Islet of Langerhans (tissue), 1 donor: ENCODE data around the gene RNPEP.
A peak's percentile ranks its signal among the peaks of the same experiment; 100 is the strongest.
"Not testable (repeated sequence)": the region's sequence is repeated elsewhere in the genome, so short reads cannot be mapped to it uniquely, and the experiment has no call there.

ENCODE experiments used
- FAIRE-seq: peaks from one replicate; lab custom pipeline; 2011; peaks lifted over from hg19 to GRCh38; lab: Jason Lieb, UNC

The RNPEP gene

DNA sequence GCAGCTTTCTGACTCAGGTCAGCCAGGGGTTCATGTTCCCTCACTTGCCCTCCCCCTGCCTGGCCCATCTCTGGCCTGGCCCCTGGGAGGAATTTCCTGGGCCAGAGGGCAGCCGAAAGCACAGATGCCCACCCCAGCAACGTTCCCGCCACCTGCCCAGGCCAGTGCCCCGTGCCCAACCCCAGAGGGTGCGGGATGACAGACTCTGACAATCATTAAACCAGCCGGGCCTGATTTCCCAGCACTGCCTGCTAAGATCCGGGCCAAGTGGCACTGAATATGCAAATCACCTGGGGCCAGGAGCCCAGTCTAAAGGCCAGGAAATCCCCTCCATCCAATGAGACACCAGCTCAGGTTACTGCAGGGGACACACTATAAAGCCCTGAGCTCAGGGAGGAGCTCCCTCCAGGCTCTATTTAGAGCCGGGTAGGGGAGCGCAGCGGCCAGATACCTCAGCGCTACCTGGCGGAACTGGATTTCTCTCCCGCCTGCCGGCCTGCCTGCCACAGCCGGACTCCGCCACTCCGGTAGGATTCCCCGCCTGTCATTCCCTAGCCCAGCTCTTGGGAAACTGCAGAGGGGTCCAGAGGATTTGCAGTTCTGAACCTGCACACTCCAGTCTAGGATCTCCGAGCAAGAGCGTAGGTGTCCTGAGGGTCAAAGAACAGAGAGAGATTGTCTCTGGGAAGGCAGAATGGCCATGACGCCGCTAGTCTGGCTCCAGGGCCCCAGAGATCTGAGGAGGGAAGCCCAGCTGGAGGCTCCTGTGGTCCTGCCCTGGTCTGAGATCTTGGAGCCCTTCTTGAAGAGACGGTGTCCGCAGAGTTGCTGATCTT, 27.9 kb downstream of the RNPEP start, which contains the start of gene ELF3:
Gene ELF3 (plus strand): TSS at position 408 of the 836 bp plus-strand sequence. CDS start 550 bp downstream, outside the sequence.
- FAIRE-seq: peak; percentile 64

DNA sequence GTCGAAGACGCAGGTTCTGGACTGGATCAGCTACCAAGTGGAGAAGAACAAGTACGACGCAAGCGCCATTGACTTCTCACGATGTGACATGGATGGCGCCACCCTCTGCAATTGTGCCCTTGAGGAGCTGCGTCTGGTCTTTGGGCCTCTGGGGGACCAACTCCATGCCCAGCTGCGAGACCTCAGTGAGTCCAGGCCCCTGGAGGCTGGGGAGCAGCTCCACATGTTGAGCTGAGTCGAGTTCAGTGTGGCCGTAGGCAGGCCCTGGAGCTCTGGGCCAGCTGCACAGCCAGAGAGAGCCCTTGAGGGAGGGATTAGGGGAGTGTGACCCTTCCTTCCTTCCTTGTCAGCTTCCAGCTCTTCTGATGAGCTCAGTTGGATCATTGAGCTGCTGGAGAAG, 29.5 kb downstream of the RNPEP start:
- FAIRE-seq: no peak

DNA sequence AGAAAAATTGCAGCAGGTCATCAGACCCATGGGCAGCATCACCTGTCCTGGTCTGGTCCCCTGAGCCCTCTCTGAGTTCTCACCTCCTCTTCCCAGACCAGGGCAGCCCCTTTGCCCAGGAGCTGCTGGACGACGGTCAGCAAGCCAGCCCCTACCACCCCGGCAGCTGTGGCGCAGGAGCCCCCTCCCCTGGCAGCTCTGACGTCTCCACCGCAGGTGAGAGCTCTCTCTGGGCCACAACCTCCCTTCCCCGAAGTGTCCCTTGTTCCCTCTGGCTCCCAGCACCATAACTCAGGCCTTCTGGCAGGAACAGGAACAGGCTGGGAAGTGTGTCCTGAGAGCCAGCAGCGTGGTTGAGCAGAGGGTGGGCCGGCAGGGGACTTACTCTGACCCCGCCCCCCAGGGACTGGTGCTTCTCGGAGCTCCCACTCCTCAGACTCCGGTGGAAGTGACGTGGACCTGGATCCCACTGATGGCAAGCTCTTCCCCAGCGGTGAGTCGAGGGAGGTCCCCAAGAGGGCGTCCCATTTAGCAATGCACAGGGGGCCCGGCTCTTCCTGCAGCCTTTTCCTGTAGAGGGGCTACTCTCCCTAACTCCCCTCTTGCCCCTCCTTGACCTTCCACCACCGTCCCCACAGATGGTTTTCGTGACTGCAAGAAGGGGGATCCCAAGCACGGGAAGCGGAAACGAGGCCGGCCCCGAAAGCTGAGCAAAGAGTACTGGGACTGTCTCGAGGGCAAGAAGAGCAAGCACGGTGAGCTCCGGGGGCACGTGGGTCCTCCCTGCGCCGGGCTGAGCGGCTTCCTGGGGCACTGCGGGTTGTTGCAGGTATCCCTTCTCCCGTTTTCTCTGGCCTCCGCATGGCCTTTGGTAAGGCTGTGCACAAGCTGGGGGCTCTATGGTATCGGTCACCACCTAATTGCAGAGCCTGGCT, 30.4 kb downstream of the RNPEP start:
- no peak for FAIRE-seq

DNA sequence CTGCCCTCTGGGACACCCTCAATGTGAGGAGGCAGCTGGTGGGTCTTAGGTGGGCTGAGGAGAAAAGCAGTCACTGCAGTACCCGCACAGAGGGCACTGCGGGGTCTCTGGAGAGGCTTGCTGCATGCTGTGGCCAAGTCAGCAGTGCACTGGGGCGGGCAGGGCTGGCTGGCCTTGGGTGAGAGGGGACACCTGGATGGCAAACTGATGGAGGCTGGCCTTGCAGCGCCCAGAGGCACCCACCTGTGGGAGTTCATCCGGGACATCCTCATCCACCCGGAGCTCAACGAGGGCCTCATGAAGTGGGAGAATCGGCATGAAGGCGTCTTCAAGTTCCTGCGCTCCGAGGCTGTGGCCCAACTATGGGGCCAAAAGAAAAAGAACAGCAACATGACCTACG, 31.2 kb downstream of the RNPEP start:
- no peak for FAIRE-seq

DNA sequence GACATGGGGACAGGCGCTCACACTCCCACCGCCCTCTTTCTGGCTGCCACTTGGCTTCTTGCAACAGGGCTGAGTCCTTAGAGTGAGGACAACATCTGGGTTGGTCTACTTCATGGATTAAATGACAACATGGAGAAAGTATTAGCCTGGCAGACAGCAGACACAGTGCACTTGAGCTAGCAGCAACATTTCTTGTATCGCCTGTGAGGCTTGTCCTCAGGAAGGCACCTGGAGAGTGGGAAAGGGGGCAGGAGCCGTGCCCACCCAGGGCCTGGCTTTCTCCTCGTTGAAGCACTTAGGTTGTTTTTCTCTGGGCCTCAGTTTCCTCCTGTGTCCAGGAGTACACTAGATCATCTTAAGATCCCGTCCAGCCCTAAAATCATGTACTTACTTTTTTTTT, 31.6 kb downstream of the RNPEP start:
- no peak for FAIRE-seq

DNA sequence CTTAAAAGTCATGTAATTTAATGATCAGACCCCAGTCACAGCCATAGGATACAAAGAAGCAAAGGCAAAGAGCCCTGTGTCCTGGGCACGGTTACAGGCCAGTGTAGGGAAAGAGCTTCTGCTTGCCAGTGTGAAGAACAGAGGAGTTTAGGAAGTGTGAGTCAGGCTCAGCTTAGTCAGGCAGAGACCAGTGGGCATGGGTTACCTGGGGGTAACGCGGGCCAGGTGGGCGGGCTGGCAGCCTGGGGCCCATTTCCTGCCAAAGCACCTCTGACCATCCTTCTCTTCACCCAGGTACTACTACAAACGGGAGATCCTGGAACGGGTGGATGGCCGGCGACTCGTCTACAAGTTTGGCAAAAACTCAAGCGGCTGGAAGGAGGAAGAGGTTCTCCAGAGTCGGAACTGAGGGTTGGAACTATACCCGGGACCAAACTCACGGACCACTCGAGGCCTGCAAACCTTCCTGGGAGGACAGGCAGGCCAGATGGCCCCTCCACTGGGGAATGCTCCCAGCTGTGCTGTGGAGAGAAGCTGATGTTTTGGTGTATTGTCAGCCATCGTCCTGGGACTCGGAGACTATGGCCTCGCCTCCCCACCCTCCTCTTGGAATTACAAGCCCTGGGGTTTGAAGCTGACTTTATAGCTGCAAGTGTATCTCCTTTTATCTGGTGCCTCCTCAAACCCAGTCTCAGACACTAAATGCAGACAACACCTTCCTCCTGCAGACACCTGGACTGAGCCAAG, 32.6 kb downstream of the RNPEP start:
- no peak for FAIRE-seq

DNA sequence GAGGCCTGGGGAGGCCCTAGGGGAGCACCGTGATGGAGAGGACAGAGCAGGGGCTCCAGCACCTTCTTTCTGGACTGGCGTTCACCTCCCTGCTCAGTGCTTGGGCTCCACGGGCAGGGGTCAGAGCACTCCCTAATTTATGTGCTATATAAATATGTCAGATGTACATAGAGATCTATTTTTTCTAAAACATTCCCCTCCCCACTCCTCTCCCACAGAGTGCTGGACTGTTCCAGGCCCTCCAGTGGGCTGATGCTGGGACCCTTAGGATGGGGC, 33.2 kb downstream of the RNPEP start:
- FAIRE-seq: no peak

DNA sequence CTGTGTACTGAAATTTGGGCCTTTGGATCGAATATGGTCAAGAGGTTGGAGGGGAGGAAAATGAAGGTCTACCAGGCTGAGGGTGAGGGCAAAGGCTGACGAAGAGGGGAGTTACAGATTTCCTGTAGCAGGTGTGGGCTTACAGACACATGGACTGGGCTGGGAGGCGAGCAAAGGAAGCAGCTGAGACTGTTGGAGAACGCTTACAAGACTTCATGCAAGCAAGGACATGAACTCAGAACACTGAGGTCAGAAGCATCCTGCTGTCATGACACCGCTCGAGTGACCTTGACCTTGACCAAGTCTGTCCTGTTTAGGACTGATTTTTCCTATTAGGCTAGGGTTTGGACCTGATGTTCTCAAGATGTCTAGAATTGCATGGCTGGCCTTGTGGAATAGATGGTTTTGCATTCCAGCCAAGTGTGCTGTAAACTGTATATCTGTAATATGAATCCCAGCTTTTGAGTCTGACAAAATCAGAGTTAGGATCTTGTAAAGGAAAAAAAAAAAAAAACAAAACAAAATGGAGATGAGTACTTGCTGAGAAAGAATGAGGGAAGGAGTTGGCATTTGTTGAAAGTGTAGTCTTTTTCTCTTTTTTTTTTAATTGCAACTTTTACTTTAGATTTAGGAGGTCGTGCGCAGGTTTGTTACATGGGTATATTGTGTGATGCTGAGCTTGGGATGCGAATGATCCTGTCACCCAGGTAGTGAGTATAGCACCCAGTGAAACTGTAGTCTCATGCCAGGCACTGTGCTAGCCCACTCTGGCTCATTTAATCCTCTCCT, 33.8 kb downstream of the RNPEP start:
- no peak for FAIRE-seq

DNA sequence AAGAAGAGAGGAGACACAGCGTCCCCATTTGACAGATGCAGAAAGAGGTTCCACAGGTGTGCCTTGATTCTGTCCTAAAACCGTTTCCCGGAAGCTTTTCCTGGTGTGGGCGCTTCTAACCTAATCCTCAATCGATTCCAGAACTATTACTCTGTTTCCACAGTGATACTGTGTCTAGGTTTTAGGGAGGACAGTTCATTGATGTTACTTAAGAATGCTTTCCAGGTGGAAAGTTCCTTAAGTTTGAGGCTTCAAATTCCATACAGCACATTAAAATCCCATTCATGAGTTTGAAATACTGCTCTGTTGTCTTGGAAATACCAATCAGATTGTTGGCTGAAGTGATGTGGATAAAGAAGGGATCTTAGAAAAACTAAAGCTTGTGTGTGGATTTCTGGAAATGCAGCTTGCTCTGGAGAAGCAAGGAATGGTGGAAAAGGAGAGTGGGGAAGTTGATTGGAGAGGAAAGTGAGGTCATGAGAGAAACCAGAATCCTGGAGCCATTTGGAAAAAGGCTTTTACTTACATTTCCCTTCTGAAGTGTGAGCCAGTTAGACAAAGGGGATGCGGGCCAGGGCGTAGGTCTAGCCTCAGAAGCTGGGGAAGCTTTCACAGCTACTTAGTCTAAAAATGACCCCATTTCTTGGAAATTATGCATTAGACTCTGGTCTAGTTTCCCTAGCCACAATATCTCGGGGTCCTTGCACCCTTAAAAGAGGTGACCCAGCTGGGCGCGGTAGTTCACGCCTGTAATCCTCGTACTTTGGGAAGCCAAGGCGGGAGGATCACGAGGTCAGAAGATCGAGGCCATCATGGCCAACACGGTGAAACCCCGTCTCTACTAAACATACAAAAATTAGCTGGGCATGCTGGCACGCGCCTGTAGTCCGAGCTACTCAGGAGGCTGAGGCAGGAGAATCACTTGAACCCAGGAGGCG, 34.6 kb downstream of the RNPEP start:
- FAIRE-seq: no peak

DNA sequence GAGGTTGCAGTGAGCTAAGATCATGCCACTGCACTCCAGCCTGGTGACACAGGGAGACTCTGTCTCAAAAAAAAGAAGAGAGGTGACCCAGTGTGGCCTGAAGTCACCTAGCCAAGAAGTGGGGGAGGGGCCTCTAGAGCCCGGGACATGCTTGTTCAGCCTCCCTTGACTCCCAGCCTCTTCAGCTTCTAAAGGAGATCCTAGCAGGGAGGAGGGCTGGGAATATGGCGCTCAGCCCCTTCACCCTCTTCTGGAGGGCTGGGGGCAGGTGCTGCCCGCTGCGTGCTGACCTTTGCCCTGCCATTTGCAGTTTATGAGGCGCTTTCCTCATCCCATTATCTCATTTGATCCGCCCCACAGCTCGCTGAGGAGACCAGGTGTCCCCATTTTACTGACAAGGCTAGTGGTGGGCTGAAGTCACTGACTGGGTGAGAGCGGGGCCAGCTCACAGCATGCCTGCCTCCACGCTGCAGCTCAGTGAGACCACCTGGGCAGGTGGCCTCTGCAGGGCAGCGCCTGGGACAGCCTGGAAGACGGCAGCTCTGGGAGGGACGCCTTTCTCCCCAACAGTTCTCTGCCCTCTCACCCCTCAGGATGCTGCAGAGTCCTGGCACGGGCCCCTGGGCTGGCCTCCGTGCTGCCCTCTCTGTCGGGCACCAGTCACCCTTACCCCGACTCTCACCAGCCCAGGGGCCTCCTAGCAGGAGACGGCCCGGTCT, 35.5 kb downstream of the RNPEP start:
- FAIRE-seq: no peak

DNA sequence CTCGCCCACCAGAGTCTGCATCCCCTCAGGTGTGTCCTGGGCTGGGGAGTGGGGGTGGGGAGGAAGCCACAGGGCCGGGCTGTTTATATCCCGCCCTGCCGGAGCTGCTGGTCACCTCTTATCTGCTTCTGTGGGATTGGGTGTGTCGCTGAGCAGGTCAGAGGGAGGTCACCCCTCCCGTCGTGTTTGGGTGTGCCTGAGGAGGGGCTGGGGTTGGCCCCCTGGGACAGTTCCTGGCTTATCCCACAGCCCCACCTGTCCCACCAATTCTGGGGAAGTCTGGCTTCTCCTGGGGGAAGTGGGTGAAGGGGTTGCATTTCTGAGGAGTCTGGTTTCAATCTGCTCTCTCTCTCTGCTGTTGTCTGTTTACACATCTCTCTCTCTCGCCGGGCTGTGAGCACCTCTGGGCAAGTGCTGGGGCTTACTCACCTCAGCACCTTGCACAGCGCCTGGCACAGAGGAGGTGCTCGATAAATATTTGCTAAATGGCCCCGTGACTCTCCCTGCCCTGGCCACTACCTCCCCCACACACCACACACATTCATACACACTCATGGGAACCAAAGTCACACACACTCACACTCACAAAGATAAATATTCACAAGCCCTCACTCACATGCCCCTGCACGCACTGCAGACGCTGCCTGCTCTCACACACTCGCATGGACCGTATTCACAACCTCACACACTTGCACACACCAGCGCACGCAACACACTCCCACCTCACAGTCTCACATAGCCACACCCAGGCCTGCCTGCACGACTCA, 36.2 kb downstream of the RNPEP start:
- no peak for FAIRE-seq

DNA sequence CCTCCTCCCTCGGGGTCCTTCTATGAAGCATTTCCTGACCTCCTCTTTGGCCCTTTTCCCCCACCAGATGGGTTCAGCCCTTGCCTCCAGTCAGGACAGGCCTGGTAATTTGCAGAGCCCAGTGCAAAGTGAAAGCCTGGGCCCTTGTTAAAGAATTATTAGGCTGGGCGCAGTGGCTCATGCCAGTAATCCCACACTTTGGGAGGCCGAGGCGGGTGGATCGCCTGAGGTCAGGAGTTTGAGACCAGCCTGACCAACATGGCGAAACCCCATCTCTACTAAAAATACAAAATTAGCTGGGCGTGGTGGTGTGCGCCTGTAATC, 36.7 kb downstream of the RNPEP start:
- FAIRE-seq: not testable (repeated sequence)

DNA sequence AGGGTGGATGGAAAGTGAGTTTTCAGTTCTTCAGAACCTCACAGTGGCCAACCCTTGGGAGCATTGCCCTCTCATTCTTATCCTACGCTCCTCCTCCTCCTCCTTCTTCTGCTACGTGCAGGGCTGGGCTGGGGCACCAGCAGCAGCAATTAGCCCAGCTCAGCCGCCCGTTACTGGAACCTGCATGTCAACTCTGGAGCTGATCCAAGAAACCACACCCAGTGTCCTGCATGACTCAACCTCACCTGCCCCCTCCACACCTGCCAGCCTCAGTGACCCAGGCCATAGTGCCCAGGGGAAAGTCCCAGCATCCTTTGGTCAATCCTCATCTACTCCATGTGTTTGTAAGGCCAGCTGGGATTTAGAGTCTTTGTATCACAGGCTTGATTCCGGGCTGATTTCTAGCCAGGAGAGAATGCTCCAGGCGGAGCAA, 40.6 kb downstream of the RNPEP start:
- peak; percentile 47 for FAIRE-seq

DNA sequence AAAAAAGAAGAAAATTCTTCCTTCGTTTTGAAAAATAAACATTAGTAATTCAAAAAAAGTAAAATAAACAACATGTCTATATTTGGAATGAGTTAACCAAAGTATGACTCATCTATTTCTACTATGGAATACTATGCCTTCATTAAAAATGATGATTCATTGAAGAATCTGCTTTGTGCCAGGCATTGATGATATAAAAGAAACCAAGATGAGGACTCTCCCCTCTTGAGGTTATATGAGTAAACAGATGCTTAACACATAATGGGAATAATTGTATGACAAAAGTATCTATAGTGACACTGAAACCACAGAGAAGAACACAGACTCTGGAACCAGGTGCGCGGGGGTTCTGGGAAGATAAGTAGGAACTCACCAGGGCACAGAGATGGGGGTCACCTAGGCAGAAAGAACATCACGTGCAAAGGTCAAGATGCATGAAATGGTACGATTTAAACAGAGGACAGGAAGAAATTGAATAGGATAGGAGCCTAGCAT, 46.8 kb downstream of the RNPEP start:
- FAIRE-seq: peak; percentile 92

DNA sequence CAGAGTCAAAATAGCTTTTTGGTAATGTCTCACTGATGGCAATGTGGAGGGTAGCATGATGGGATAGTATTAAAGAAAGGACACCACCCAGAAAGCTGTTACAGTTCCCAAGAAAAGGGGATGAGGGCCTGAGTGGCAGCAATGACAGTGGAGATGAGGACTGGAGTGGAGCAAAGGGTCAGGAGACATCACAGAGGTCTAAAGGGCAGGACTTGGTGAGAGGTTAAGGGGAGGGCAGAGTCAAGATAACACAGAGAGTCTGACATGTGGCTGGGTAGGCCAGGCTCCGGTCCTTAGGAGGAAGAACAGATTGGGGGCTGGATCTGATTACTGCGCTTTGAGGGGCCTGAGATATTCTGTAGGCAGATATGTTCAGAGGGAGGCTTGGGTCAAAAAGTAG, 47.3 kb downstream of the RNPEP start:
- FAIRE-seq: no peak

DNA sequence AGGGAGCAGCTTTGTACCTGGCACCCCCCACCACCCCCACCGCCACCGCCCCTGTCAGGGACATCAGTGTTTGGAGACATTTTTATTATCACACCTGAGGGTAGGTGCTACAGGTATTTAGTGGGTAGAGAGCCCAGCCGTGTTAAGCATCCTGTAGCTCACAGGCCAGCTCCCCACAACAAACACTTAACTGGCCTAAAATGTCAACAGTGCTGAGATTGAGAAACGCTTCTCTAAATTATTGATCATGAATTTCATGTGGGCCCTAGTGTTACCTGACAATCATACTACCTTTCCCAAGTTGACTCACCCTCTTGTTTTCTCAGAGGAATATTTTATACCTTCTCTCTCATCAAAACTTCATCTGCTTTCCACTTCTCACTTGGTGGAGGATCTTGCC, 49.3 kb downstream of the RNPEP start:
- no peak for FAIRE-seq

DNA sequence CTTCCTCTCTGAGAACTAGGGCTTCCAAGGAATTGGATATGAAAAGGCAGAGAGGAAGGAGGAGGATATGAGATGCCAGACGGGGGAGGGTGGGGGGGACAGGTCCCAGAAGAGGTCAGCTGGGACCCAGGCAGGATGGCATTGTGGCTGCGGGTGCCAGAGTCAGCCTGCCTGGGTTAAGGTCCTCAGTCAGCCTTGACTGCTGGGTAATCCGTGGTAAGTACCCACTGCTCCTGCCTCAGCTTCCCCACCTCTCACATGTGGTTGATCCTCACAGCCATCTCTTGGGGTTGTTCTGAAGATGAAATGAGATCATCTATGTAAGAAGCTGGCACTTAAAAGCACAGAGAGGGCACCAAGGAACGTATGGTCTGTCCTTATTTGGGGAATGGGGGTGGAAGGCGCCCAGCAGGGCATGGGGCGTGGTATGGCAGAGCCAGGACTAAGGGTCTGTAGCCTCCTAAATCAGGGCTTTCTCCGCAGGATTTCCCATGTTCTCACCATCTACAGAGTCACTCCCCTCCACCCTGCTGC, 51.8 kb downstream of the RNPEP start:
- no peak for FAIRE-seq

DNA sequence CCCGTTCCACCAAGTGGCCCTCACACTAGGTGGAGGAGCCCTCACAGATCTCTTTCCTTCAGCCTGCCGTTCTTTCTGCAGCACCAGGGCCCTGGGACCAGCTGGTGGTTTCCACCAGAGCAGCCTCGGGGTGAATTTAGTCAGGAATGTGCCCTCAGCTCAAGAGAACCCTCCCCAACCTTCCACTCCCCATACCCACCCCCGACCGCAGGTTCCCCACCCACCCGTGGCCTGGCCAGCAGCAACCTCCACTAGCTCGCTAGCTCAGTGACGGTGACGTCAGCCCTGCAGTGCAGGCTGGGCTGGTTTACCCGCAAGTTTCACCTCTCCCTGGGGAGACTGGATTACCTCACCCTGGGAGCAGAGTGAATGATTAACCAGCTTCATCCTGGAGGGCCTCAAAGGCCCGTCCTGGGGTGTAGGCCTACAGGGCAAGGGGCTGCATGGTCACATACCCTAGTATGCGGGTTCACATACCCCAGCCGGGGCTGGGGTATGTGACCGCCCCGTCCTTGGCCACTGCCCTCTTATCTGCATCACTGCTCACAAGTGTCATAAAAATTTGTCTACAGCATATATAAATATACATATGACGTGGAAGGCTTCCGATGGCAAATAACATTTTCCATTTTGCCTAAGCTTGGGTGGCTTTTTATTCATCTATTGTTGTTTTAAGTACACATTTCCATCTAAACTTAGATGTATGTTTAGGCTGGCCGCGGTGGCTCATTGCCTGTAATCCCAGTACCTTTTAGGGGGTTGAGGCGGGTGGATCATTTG, 52.4 kb downstream of the RNPEP start:
- FAIRE-seq: no peak
